ENCODE measurements around the gene PALM2AKAP2.

The PALM2AKAP2 gene

GRCh38 chr9:109794361-109795012, 14.5 kb downstream of the PALM2AKAP2 start:
- H3K4me3 ChIP-seq (ENCODE audit: low read depth, low read length): no peak overlapping the region
- no peak for TF ChIP-seq CTCF (IDR thresholded peaks at IDR 0.05; ENCODE audit: low read depth, low read length)

- no peak for TF ChIP-seq CTCF (IDR thresholded peaks at IDR 0.05; ENCODE audit: low read depth, low read length)
- H3K4me3 ChIP-seq (ENCODE audit: low read depth, low read length): no peak overlapping the region
Observed at GRCh38 chr9:109795613-109796012, 15.6 kb downstream of the PALM2AKAP2 start.

- TF ChIP-seq CTCF (IDR thresholded peaks at IDR 0.05; ENCODE audit: low read depth, low read length): no peak
- no peak overlapping the region for H3K4me3 ChIP-seq (ENCODE audit: low read depth, low read length)
Observed at GRCh38 chr9:109796078-109796477, 16.1 kb downstream of the PALM2AKAP2 start.

- H3K4me3 ChIP-seq (ENCODE audit: low read depth, low read length): no peak overlapping the region
- no peak for TF ChIP-seq CTCF (IDR thresholded peaks at IDR 0.05; ENCODE audit: low read depth, low read length)
Observed at GRCh38 chr9:109797006-109797405, 17.0 kb downstream of the PALM2AKAP2 start.

GRCh38 chr9:109797509-109797908, 17.5 kb downstream of the PALM2AKAP2 start:
- no peak overlapping the region for H3K4me3 ChIP-seq (ENCODE audit: low read depth, low read length)
- TF ChIP-seq CTCF (IDR thresholded peaks at IDR 0.05; ENCODE audit: low read depth, low read length): no peak

- no peak for TF ChIP-seq CTCF (IDR thresholded peaks at IDR 0.05; ENCODE audit: low read depth, low read length)
- no peak overlapping the region for H3K4me3 ChIP-seq (ENCODE audit: low read depth, low read length)
Observed at GRCh38 chr9:109799141-109799540, 19.1 kb downstream of the PALM2AKAP2 start.

- no peak overlapping the region for H3K4me3 ChIP-seq (ENCODE audit: low read depth, low read length)
- no peak for TF ChIP-seq CTCF (IDR thresholded peaks at IDR 0.05; ENCODE audit: low read depth, low read length)
Observed at GRCh38 chr9:109799792-109800191, 19.8 kb downstream of the PALM2AKAP2 start.

Data from WI38 (cell line).